Neural cell (in vitro differentiated cells): ENCODE data around the gene GAMT. TPM values are rescaled to one million over a fixed set of nuclear protein-coding genes. Genes with fewer than 3 reads are reported as not detected.

Experiments
- H2AFZ ChIP-seq: fragments of 200-600, 300-800 bp; sonication (generic), shearing (Covaris generic); 2 replicates; pipeline ENCODE4 v1.6.0; 2014; ENCODE audit warnings: low read depth, mild to moderate bottlenecking, antibody characterized with exemption, low read length, moderate library complexity
- H3F3A ChIP-seq: fragments of 200-600 bp; shearing (Covaris generic); 2 replicates; pipeline ENCODE4 v1.6.1; 2016; ENCODE audit warnings: mild to moderate bottlenecking, moderate library complexity, mixed read lengths, antibody characterized with exemption, low read length; ENCODE audit not compliant: insufficient read depth, poor library complexity, severe bottlenecking
- H3K27ac ChIP-seq: fragments of 200-600, 300-800 bp; sonication (generic), shearing (Covaris generic); 2 replicates; pipeline ENCODE4 v1.5.1; 2014; ENCODE audit warnings: mild to moderate bottlenecking, low read length, moderate library complexity
- H3K27me3 ChIP-seq: fragments of 300-800, 200-600 bp; sonication (generic), shearing (Covaris generic); 2 replicates; pipeline ENCODE4 v1.6.0; 2014; ENCODE audit warnings: mild to moderate bottlenecking, low read depth, low read length, moderate library complexity; ENCODE audit not compliant: insufficient read depth
- H3K36me3 ChIP-seq: fragments of 300-800, 200-600 bp; sonication (generic), shearing (Covaris generic); 2 replicates; pipeline ENCODE4 v1.5.1; 2014; ENCODE audit warnings: mild to moderate bottlenecking, antibody characterized with exemption, low read length, moderate library complexity; ENCODE audit not compliant: insufficient read depth
- H3K4me2 ChIP-seq: fragments of 300-800, 200-600 bp; sonication (generic), shearing (Covaris generic); 2 replicates; pipeline ENCODE4 v1.6.0; 2014; ENCODE audit warnings: mild to moderate bottlenecking, low read length
- H3K4me3 ChIP-seq: fragments of 300-800, 200-600 bp; sonication (generic), shearing (Covaris generic); 2 replicates; pipeline ENCODE4 v1.5.1; 2014; ENCODE audit warnings: mild to moderate bottlenecking, low read length, moderate library complexity
- H3K79me2 ChIP-seq: fragments of 200-600 bp; shearing (Covaris generic); replicated peaks from 2 replicates; pipeline ENCODE4 v1.6.0; 2014; ENCODE audit warnings: mild to moderate bottlenecking, low read length, moderate library complexity; ENCODE audit not compliant: insufficient read depth
- H3K9ac ChIP-seq: fragments of 300-800, 200-600 bp; sonication (generic), shearing (Covaris generic); 2 replicates; pipeline ENCODE4 v1.6.1; 2016; ENCODE audit warnings: mild to moderate bottlenecking, low read length, mixed read lengths
- H3K9me2 ChIP-seq: fragments of 200-600 bp; shearing (Covaris generic); 2 replicates; pipeline ENCODE4 v1.6.1; 2016; ENCODE audit warnings: mild to moderate bottlenecking, low read length, mixed read lengths; ENCODE audit not compliant: insufficient read depth
- H3K9me3 ChIP-seq: fragments of 200-600, 300-800 bp; sonication (generic), shearing (Covaris generic); 2 replicates; pipeline ENCODE4 v1.6.1; 2016; ENCODE audit warnings: mild to moderate bottlenecking, mixed run types, low read length, moderate library complexity, mixed read lengths
- H4K20me1 ChIP-seq: fragments of 200-600 bp; shearing (Covaris generic); 2 replicates; pipeline ENCODE4 v1.6.1; 2016; ENCODE audit warnings: mild to moderate bottlenecking, mixed run types; ENCODE audit not compliant: insufficient read depth
- EP300 ChIP-seq: fragments of 450-650 bp; conservative IDR thresholded peaks from 2 replicates; pipeline ENCODE4 v1.6.1; 2014; ENCODE audit warnings: antibody characterized with exemption, mild to moderate bottlenecking, moderate library complexity; ENCODE audit not compliant: poor library complexity, severe bottlenecking
- EZH2 ChIP-seq: fragments of 200-600, 300-800 bp; shearing (Covaris generic), sonication (generic); IDR thresholded peaks from 2 replicates; pipeline ENCODE4 v1.6.1; 2014; ENCODE audit warnings: antibody characterized with exemption, low read length, borderline replicate concordance, mild to moderate bottlenecking; ENCODE audit not compliant: insufficient read depth, poor library complexity, severe bottlenecking
- MXI1 ChIP-seq: fragments of 450-650 bp; conservative IDR thresholded peaks from 2 replicates; pipeline ENCODE4 v1.6.1; 2014; ENCODE audit warnings: antibody characterized with exemption, mild to moderate bottlenecking; ENCODE audit not compliant: poor library complexity, severe bottlenecking
- POLR2AphosphoS5 ChIP-seq: IDR thresholded peaks from 2 replicates; pipeline ENCODE4 v1.6.1; 2012
- RAD21 ChIP-seq: fragments of 450-650 bp; conservative IDR thresholded peaks from 2 replicates; pipeline ENCODE4 v1.6.1; 2014; ENCODE audit warnings: antibody characterized with exemption, mild to moderate bottlenecking, moderate library complexity
- SMC3 ChIP-seq: fragments of 450-650 bp; conservative IDR thresholded peaks from 2 replicates; pipeline ENCODE4 v1.6.1; 2014; ENCODE audit warnings: antibody characterized with exemption, mild to moderate bottlenecking, moderate library complexity; ENCODE audit not compliant: poor library complexity
- TAF1 ChIP-seq: IDR thresholded peaks from 2 replicates; pipeline ENCODE4 v1.6.1; 2012; ENCODE audit warnings: low read depth
- polyA plus RNA-seq: library from polyadenylated mRNA; depleted of rRNA; stranded (reverse); fragments of >200 nt; gene quantifications from 2 replicates; pipeline ENCODE4 v1.2.3, GENCODE V29; 2014
- TF ChIP-seq, protein P1 (sequence below): fragments of 450-650 bp; IDR thresholded peaks from 2 replicates; pipeline ENCODE4 v1.5.1; 2014; ENCODE audit warnings: antibody characterized with exemption, mild to moderate bottlenecking, moderate library complexity; ENCODE audit not compliant: poor library complexity, severe bottlenecking
- TF ChIP-seq, protein P2 (sequence below): IDR thresholded peaks from 2 replicates; pipeline ENCODE4 v1.6.1; 2012; ENCODE audit warnings: borderline replicate concordance

The GAMT gene
- polyA plus RNA-seq, 1 donor from 2014 or later, result 32.5 TPM

DNA sequence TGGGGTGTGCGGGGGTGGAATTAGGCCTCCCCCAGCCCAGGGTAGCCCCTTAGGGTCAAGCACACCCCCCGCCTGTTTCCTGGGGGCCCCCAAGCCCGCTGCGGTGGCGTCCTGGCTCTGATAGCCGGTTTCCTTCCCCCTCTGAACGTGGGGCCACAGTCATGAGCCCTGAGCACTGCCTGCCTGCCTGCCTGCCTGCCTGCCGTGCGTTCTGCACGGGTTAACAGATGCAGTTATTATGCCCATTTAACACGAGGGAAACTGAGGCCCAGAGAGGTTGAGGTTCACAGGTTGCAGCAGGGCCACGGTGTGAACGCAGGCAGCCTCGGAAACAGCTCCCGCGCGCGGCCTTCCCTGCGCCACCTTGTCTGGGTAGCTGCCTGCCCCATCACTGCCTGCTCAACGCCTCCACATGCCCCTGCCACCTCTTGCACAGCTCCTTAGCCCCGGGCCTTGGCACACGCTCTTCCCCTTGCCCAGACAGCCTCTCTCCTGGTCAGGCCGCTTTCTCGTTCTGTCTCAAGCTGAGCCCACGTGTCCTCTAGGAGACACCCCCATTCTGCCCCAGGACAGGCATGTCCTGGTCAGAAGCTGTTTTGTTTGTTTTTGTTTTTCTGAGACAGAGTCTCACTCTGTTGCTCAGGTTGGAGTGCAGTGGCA lies 1.2 kb upstream of the GAMT start:
- Histone ChIP-seq H3K4me2 (no peak overlapping the region), H3K4me3 (peak overlapping the region; percentile 44), H3K27ac (no peak overlapping the region), H4K20me1 (no peaks in the 10 kb centered on the region), H3F3A (no peaks in the 10 kb centered on the region), H3K27me3 (no peaks in the 10 kb centered on the region), H3K9ac (peak overlapping the region; percentile 27), H3K9me3 (no peaks in the 10 kb centered on the region), H3K9me2 (no peaks in the 10 kb centered on the region), H2AFZ (no peak overlapping the region), H3K36me3 (no peaks in the 10 kb centered on the region), H3K79me2 (no peaks in the 10 kb centered on the region)
- TF ChIP-seq EP300 (no peak), RAD21 (no peak), EZH2 (no peak), POLR2AphosphoS5 (no peak), SMC3 (no peak), MXI1 (no peak), TAF1 (no peak)
- TF ChIP-seq, protein P1, sequence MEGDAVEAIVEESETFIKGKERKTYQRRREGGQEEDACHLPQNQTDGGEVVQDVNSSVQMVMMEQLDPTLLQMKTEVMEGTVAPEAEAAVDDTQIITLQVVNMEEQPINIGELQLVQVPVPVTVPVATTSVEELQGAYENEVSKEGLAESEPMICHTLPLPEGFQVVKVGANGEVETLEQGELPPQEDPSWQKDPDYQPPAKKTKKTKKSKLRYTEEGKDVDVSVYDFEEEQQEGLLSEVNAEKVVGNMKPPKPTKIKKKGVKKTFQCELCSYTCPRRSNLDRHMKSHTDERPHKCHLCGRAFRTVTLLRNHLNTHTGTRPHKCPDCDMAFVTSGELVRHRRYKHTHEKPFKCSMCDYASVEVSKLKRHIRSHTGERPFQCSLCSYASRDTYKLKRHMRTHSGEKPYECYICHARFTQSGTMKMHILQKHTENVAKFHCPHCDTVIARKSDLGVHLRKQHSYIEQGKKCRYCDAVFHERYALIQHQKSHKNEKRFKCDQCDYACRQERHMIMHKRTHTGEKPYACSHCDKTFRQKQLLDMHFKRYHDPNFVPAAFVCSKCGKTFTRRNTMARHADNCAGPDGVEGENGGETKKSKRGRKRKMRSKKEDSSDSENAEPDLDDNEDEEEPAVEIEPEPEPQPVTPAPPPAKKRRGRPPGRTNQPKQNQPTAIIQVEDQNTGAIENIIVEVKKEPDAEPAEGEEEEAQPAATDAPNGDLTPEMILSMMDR, result no peak
- TF ChIP-seq, protein P2, sequence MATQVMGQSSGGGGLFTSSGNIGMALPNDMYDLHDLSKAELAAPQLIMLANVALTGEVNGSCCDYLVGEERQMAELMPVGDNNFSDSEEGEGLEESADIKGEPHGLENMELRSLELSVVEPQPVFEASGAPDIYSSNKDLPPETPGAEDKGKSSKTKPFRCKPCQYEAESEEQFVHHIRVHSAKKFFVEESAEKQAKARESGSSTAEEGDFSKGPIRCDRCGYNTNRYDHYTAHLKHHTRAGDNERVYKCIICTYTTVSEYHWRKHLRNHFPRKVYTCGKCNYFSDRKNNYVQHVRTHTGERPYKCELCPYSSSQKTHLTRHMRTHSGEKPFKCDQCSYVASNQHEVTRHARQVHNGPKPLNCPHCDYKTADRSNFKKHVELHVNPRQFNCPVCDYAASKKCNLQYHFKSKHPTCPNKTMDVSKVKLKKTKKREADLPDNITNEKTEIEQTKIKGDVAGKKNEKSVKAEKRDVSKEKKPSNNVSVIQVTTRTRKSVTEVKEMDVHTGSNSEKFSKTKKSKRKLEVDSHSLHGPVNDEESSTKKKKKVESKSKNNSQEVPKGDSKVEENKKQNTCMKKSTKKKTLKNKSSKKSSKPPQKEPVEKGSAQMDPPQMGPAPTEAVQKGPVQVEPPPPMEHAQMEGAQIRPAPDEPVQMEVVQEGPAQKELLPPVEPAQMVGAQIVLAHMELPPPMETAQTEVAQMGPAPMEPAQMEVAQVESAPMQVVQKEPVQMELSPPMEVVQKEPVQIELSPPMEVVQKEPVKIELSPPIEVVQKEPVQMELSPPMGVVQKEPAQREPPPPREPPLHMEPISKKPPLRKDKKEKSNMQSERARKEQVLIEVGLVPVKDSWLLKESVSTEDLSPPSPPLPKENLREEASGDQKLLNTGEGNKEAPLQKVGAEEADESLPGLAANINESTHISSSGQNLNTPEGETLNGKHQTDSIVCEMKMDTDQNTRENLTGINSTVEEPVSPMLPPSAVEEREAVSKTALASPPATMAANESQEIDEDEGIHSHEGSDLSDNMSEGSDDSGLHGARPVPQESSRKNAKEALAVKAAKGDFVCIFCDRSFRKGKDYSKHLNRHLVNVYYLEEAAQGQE, result no peak

DNA sequence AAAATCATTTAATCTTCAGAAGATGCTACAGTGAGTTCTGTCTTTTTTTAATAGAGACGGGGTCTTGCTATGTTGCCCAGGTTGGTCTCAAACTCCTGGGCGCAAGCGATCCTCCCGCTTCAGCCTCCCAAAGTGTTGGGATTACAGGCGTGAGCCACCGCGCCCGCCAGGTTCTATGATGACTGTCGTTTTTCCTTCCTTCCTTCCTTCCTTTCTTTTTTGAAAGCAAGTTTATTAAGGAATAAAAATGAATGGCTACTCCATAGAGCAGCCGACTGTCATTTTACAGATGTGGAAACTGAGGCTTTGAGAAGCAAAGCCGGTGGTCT lies 511 bp upstream of the GAMT start:
- Histone ChIP-seq H4K20me1 (no peaks in the 10 kb centered on the region), H2AFZ (no peak overlapping the region), H3K4me2 (no peak overlapping the region), H3K36me3 (no peaks in the 10 kb centered on the region), H3K9me2 (no peaks in the 10 kb centered on the region), H3K9ac (peak overlapping the region; percentile 58), H3K9me3 (no peaks in the 10 kb centered on the region), H3F3A (no peaks in the 10 kb centered on the region), H3K27me3 (no peaks in the 10 kb centered on the region), H3K4me3 (peak overlapping the region; percentile 75), H3K79me2 (no peaks in the 10 kb centered on the region), H3K27ac (no peak overlapping the region)
- no peak for TF ChIP-seq SMC3
- TF ChIP-seq EZH2, result no peak
- no peak for TF ChIP-seq EP300
- no peak for TF ChIP-seq RAD21
- TF ChIP-seq POLR2AphosphoS5, result no peak
- no peak for TF ChIP-seq MXI1
- TF ChIP-seq, protein P2, result no peak
- TF ChIP-seq, protein P1, result no peak
- TF ChIP-seq TAF1, result no peak
